HepG2 (cell line): ENCODE results near the gene GDPD4. TPM values are rescaled to one million over a fixed set of nuclear protein-coding genes. Genes with fewer than 3 reads are reported as not detected.

Source experiments
- GLMP ChIP-seq: sonication (generic); formaldehyde crosslinking; IDR thresholded peaks from 2 replicates; pipeline ENCODE4 v1.9.0; 2021; ENCODE audit warnings: missing genetic modification reagents, mild to moderate bottlenecking, borderline replicate concordance
- HES4 ChIP-seq: sonication (generic); formaldehyde crosslinking; IDR thresholded peaks from 2 replicates; pipeline ENCODE4 v1.9.0; 2021; ENCODE audit warnings: mild to moderate bottlenecking, missing genetic modification reagents, borderline replicate concordance
- IRF9 ChIP-seq: sonication (generic); formaldehyde crosslinking; IDR thresholded peaks from 2 replicates; pipeline ENCODE4 v1.8.0; 2022; ENCODE audit warnings: missing genetic modification reagents, mild to moderate bottlenecking, borderline replicate concordance
- KIAA2018 ChIP-seq: sonication (generic); formaldehyde crosslinking; IDR thresholded peaks from 2 replicates; pipeline ENCODE4 v1.5.0; 2020; ENCODE audit warnings: mild to moderate bottlenecking, missing genetic modification reagents, borderline replicate concordance
- NCOA2 ChIP-seq: sonication (generic); formaldehyde crosslinking; IDR thresholded peaks from 2 replicates; pipeline ENCODE4 v1.8.0; 2022; ENCODE audit warnings: inconsistent platforms
- PLRG1 ChIP-seq: fragments of 450-650 bp; conservative IDR thresholded peaks from 2 replicates; pipeline ENCODE4 v1.6.1; 2016
- ZNF407 ChIP-seq: sonication (generic); formaldehyde crosslinking; IDR thresholded peaks from one replicate; pipeline ENCODE4 v1.5.1; 2020; ENCODE audit warnings: mild to moderate bottlenecking, missing genetic modification reagents; ENCODE audit errors: not compliant biosample characterization
- ZNF501 ChIP-seq: sonication (generic); formaldehyde crosslinking; IDR thresholded peaks from 2 replicates; pipeline ENCODE4 v1.5.1; 2020; ENCODE audit warnings: mild to moderate bottlenecking, moderate library complexity, missing genetic modification reagents
- polyA plus RNA-seq, 8 experiments: library from polyadenylated mRNA; depleted of rRNA in 3 of 8; stranded (reverse) in 7 of 8; unstranded in 1 of 8; fragments of >200 nt; fragmentation: Illumina TruSeq in 4 of 8; extraction: Trizol in 4 of 8; gene quantifications; 2 replicates each; pipeline versions ENCODE4 v1.2.1 to v1.2.3, GENCODE V29; 2011 to 2016; ENCODE audit warnings: low read depth in 4 of 8, missing spikeins in 1 of 8, mixed read lengths in 1 of 8; ENCODE audit not compliant: insufficient read depth in 1 of 8
- total RNA-seq, 5 experiments: library from RNA; depleted of rRNA; stranded (reverse); fragments of >200 nt; fragmentation: Illumina TruSeq; extraction: Trizol; gene quantifications; 2 replicates each; pipeline ENCODE4 v1.2.3, GENCODE V29; 2016; ENCODE audit warnings: low read depth in 1 of 5

Gene GDPD4
- total and polyA plus RNA-seq, 2 of the 13 experiments (the other 11 are each of a cell fraction or from before 2014, with no cell fraction given): not detected

GRCh38 chr11:77212314-77213007 lies 89.0 kb downstream of the GDPD4 start (continued):
- no peak for TF ChIP-seq ZNF407 (CRISPR knock-in tag)
- TF ChIP-seq HES4: no peak
- TF ChIP-seq PLRG1: no peak
- no peak for TF ChIP-seq ZNF501 (CRISPR knock-in tag)
- TF ChIP-seq KIAA2018 (CRISPR knock-in tag): no peak
- TF ChIP-seq GLMP (CRISPR knock-in tag): no peak
- TF ChIP-seq NCOA2 (CRISPR knock-in tag): no peak
- TF ChIP-seq IRF9 (CRISPR knock-in tag): no peak
